ENCODE data around the gene DNAJA3. TPM values are rescaled to one million over a fixed set of nuclear protein-coding genes. Genes with fewer than 3 reads are reported as not detected.
A peak's percentile ranks its signal among the peaks of the same experiment; 100 is the strongest.

DNAJA3 gene
- total RNA-seq, 6 experiments from 2014 or later = 36.4 to 110 (median 49.0) TPM

DNA sequence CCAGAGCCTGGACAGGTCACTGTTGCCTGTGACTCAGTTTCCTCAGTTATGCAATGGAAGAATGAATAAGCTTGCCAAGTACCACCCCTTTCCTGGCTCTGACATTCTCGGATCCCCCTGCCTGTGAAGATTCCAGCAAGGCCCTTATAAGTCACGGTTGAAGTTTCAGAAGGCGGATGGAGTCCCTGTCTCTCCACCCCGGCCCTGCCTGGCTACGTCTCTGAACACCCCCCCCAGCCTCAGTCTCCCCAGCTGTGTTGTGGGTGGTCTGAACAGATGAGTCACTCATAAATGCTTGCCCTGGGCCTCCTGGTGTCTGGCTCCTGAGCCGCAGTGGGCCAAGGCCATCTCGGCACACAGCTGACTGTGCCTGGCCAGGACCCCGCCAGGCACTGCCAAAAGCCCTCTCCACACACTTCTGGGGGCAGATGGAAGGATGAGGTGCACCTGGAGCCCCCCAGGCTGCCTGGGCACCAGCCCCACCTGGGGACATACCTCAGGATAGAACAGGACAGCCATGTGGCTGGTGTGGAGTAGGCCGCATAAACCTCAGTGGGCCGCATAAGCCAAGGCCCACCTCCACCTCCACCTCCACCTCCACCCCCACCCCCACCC lies 38.6 kb upstream of the DNAJA3 start:
- no peak overlapping the region for H3K27ac ChIP-seq
- no peaks in the 10 kb centered on the region for H3K4me1 ChIP-seq
- no peaks in the 10 kb centered on the region for H3K9me3 ChIP-seq
- peaks cover 0 to 15% (median 3%) of the 10 kb centered on the region in 4 donors for H3K36me3 ChIP-seq
- no peaks in the 10 kb centered on the region for H3K27me3 ChIP-seq
- H3K4me3 ChIP-seq = no peak overlapping the region
- ATAC-seq (no peak), DNase-seq (peak in 1 of 3 donors; percentile 14)
- TF ChIP-seq, protein P1, sequence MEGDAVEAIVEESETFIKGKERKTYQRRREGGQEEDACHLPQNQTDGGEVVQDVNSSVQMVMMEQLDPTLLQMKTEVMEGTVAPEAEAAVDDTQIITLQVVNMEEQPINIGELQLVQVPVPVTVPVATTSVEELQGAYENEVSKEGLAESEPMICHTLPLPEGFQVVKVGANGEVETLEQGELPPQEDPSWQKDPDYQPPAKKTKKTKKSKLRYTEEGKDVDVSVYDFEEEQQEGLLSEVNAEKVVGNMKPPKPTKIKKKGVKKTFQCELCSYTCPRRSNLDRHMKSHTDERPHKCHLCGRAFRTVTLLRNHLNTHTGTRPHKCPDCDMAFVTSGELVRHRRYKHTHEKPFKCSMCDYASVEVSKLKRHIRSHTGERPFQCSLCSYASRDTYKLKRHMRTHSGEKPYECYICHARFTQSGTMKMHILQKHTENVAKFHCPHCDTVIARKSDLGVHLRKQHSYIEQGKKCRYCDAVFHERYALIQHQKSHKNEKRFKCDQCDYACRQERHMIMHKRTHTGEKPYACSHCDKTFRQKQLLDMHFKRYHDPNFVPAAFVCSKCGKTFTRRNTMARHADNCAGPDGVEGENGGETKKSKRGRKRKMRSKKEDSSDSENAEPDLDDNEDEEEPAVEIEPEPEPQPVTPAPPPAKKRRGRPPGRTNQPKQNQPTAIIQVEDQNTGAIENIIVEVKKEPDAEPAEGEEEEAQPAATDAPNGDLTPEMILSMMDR (IDR thresholded peaks at IDR 0.05) = no peak
- no peak for TF ChIP-seq POLR2A (IDR thresholded peaks at IDR 0.05)
- 71% methylated on average over 6 of the region's 10 CpGs for WGBS (ENCODE audit: insufficient coverage, low coverage, low lambda C conversion rate, missing lambda C conversion rate)
- intact Hi-C loops (cut with DNase I) = no loop called here

DNA sequence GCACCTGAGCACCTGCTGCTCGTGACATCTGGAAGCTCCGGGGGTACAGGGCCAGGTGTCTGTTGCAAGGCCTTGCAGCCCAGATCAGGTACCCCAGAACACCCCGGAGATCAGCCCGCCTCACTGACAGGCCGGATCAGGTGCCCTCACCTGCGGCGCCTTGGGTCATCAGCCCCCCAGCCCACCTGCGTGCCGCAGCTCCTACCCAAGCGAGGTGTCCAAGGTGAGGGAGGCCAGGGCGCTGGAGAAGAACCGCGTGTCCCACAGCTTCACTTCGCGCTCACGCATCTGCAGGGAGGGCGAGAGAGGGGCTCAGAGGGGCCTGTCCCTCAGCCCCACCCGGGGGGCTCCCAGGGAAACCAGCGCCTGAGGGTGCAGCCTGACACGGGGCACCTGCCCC lies 37.9 kb upstream of the DNAJA3 start:
- intact Hi-C loops (cut with DNase I) = no loop called here
- H3K36me3 ChIP-seq = peaks cover 0 to 7% (median 0%) of the 10 kb centered on the region in 4 donors
- 67% methylated on average over 1 of the region's 20 CpGs for WGBS (ENCODE audit: insufficient coverage, low coverage, low lambda C conversion rate, missing lambda C conversion rate)

DNA sequence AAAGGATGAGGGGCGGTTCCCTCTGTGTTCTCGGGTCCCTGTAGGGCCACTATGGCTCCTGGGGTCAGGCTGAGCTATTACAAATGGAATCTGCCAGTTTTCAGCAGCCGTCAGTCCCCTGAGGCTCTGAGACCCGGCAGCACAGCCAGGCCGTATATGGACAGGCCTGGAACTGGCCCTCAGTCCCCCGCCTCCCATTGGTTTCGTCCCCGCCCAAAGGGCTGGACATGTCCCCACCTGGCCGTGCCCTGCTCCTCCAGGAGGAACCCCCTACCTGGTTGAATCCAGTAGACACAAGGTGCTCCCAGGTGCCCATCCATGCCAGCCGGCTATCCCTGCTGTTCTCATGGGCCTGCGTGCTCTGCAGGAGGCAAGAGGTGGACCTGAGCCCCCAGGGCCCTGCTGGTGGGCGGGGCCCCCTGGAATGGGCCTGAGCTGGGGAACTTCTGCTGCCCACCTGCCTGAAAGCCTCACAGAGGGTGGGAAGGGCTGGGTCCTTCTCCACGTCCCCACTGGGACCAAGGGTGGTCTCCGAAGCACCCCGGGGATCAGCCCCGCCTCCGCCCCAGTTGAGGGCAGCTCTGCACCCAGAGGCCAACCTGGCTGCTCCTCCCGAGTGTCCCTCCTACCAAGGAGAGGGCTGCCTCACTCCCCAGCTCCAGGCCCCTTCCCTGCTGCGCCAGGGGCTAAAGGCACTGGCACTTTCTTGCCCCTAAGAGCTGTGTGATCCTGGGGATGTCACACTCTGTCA lies 37.2 kb upstream of the DNAJA3 start:
- no peaks in the 10 kb centered on the region for H3K9me3 ChIP-seq
- no peak for TF ChIP-seq POLR2A (IDR thresholded peaks at IDR 0.05)
- TF ChIP-seq, protein P1 (IDR thresholded peaks at IDR 0.05) = no peak
- no peak for ATAC-seq
- H3K36me3 ChIP-seq = peaks cover 0 to under 1% (median 0%) of the 10 kb centered on the region in 4 donors
- H3K27me3 ChIP-seq = no peaks in the 10 kb centered on the region
- DNase-seq = peak in 1 of 3 donors; percentile 21
- WGBS (ENCODE audit: insufficient coverage, low coverage, low lambda C conversion rate, missing lambda C conversion rate) = 80% methylated on average over 1 of the region's 19 CpGs
- peak overlapping the region in 1 of 3 donors; percentile 2 for H3K27ac ChIP-seq
- no peak overlapping the region for H3K4me3 ChIP-seq
- intact Hi-C loops (cut with DNase I) = no loop called here
- H3K4me1 ChIP-seq = no peaks in the 10 kb centered on the region

More for the DNA sequence above, 37.9 kb upstream of the DNAJA3 start:
- DNase-seq (peak in 1 of 3 donors; percentile 19), ATAC-seq (no peak)
- Histone ChIP-seq H3K9me3 (no peaks in the 10 kb centered on the region), H3K27me3 (no peaks in the 10 kb centered on the region), H3K27ac (no peak overlapping the region), H3K4me3 (no peak overlapping the region), H3K4me1 (no peaks in the 10 kb centered on the region)
- TF ChIP-seq POLR2A (IDR thresholded peaks at IDR 0.05) = no peak
- TF ChIP-seq, protein P1 (IDR thresholded peaks at IDR 0.05) = no peak

DNA sequence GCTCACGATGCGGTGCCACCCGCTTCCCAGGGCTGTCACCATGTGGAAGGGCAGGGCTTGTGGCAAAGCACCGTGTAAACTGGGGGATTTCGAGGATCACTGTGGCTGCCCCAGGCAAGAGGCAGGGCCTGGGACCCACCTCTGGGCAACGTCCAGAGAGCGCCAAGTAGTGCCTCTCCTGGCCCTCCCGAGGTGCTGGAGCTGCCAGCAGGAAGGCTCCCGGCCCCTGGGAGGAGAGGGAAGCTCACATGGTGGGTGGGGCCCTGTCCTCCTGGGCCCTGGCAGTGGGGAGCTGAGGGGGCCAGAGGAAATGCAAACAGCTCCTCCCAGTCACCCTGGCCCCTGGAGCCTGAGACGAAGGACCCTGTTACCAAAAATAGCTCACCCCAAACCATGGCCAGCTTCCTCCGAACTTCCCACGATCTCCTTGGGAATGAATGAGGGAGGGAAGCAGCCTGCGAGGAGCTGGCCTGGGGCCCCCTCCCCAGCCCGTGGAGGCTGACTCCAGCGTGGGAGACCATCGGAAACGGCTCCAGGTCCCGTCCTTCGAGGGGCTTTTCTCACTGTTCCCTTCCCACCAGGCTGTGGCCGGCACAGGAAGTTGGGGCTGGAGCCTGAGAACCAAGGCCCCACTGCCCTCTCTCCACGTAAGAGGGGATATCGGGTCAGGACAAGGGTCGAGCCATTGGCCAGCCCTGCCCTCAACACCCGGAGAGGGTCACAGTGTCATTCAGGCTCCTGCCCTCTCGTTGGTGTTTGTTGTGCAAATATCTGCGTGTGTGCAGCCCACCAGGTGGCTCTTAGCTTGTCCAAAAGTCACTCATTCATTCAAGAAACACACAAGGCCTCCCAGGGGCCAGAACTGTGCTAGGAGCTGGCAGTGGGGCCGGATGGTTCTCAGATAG lies 36.4 kb upstream of the DNAJA3 start:
- no peaks in the 10 kb centered on the region for H3K36me3 ChIP-seq
- no peaks in the 10 kb centered on the region for H3K9me3 ChIP-seq
- H3K27ac ChIP-seq = peak overlapping the region in 1 of 3 donors; percentile 2
- WGBS (ENCODE audit: insufficient coverage, low coverage, low lambda C conversion rate, missing lambda C conversion rate) = 40% methylated on average over 3 of the region's 27 CpGs
- TF ChIP-seq, protein P1 (IDR thresholded peaks at IDR 0.05) = no peak
- TF ChIP-seq POLR2A (IDR thresholded peaks at IDR 0.05) = no peak
- H3K4me1 ChIP-seq = no peaks in the 10 kb centered on the region
- H3K4me3 ChIP-seq = no peak overlapping the region
- intact Hi-C loops (cut with DNase I) = no loop called here
- ATAC-seq = peak in 1 of 4 donors; percentile 4
- no peaks in the 10 kb centered on the region for H3K27me3 ChIP-seq
- DNase-seq = peak in 2 of 3 donors; percentile 20 to 47

Data from right lobe of liver (tissue), 6 donors.